ENCODE measurements around the gene MYO7A.

Gene MYO7A

GRCh38 chr11:77083566-77084245 lies 44.3 kb upstream of the MYO7A start:
- Histone ChIP-seq H3K4me3 (ENCODE audit: low read length) (no peak overlapping the region), H3F3A (ENCODE audit: insufficient read depth, low read length) (no peaks in the 10 kb centered on the region), H3K9me2 (replicated peaks; ENCODE audit: insufficient read depth, low read length) (no peaks in the 10 kb centered on the region), H3K79me2 (ENCODE audit: low read length) (no peaks in the 10 kb centered on the region), H3K4me1 (ENCODE audit: low read length) (0 out of 2 replicates have a peak, but pooled peaks cover 4% of the 10 kb centered on the region), H4K20me1 (ENCODE audit: insufficient read depth, low read length) (no peaks in the 10 kb centered on the region), H3K9me3 (replicated peaks; ENCODE audit: insufficient read depth, low read length) (no peaks in the 10 kb centered on the region), H3K36me3 (replicated peaks; ENCODE audit: insufficient read depth, low read length) (no peaks in the 10 kb centered on the region), H3K27me3 (replicated peaks; ENCODE audit: insufficient read depth, low read length) (no peaks in the 10 kb centered on the region), H3K9ac (ENCODE audit: low read length) (no peak overlapping the region), H3K27ac (ENCODE audit: low read length) (no peak overlapping the region), H3K4me2 (ENCODE audit: low read depth, low read length) (no peak overlapping the region), H2AFZ (ENCODE audit: low read length) (no peak overlapping the region)
- TF ChIP-seq EZH2phosphoT487 (IDR thresholded peaks at IDR 0.05; ENCODE audit: low read length) (no peak), EZH2 (optimal IDR thresholded peaks at IDR 0.05; ENCODE audit: low read depth, low read length) (no peak), CTCF (IDR thresholded peaks at IDR 0.05; ENCODE audit: low read length) (no peak)
- no peak for DNase-seq

- H3K4me3 ChIP-seq (ENCODE audit: low read length), result no peak overlapping the region
- H3K27me3 ChIP-seq (replicated peaks; ENCODE audit: insufficient read depth, low read length), result no peaks in the 10 kb centered on the region
- no peaks in the 10 kb centered on the region for H3K9me3 ChIP-seq (replicated peaks; ENCODE audit: insufficient read depth, low read length)
- no peaks in the 10 kb centered on the region for H3K79me2 ChIP-seq (ENCODE audit: low read length)
- H4K20me1 ChIP-seq (ENCODE audit: insufficient read depth, low read length), result no peaks in the 10 kb centered on the region
- H3K9ac ChIP-seq (ENCODE audit: low read length), result no peak overlapping the region
- no peak overlapping the region for H3K4me2 ChIP-seq (ENCODE audit: low read depth, low read length)
- H2AFZ ChIP-seq (ENCODE audit: low read length), result no peak overlapping the region
- H3F3A ChIP-seq (ENCODE audit: insufficient read depth, low read length), result no peaks in the 10 kb centered on the region
- H3K4me1 ChIP-seq (ENCODE audit: low read length), result peaks cover 8% of the 10 kb centered on the region
- DNase-seq, result no peak
- H3K27ac ChIP-seq (ENCODE audit: low read length), result no peak overlapping the region
- no peaks in the 10 kb centered on the region for H3K36me3 ChIP-seq (replicated peaks; ENCODE audit: insufficient read depth, low read length)
- H3K9me2 ChIP-seq (replicated peaks; ENCODE audit: insufficient read depth, low read length), result no peaks in the 10 kb centered on the region
- TF ChIP-seq EZH2phosphoT487 (IDR thresholded peaks at IDR 0.05; ENCODE audit: low read length) (no peak), CTCF (IDR thresholded peaks at IDR 0.05; ENCODE audit: low read length) (no peak), EZH2 (optimal IDR thresholded peaks at IDR 0.05; ENCODE audit: low read depth, low read length) (no peak)
Observed at GRCh38 chr11:77084581-77085191, 43.4 kb upstream of the MYO7A start.

GRCh38 chr11:77085652-77086051 lies 42.4 kb upstream of the MYO7A start:
- Histone ChIP-seq H4K20me1 (ENCODE audit: insufficient read depth, low read length) (no peaks in the 10 kb centered on the region), H3K4me2 (ENCODE audit: low read depth, low read length) (no peak overlapping the region), H3K27ac (ENCODE audit: low read length) (no peak overlapping the region), H3K4me3 (ENCODE audit: low read length) (no peak overlapping the region), H3K9ac (ENCODE audit: low read length) (no peak overlapping the region), H3K9me2 (replicated peaks; ENCODE audit: insufficient read depth, low read length) (no peaks in the 10 kb centered on the region), H3K79me2 (ENCODE audit: low read length) (no peaks in the 10 kb centered on the region), H3K27me3 (replicated peaks; ENCODE audit: insufficient read depth, low read length) (no peaks in the 10 kb centered on the region), H3K9me3 (replicated peaks; ENCODE audit: insufficient read depth, low read length) (no peaks in the 10 kb centered on the region), H3K36me3 (replicated peaks; ENCODE audit: insufficient read depth, low read length) (no peaks in the 10 kb centered on the region), H2AFZ (ENCODE audit: low read length) (no peak overlapping the region), H3F3A (ENCODE audit: insufficient read depth, low read length) (no peaks in the 10 kb centered on the region), H3K4me1 (ENCODE audit: low read length) (peaks cover 14% of the 10 kb centered on the region)
- DNase-seq, result no peak
- TF ChIP-seq EZH2 (optimal IDR thresholded peaks at IDR 0.05; ENCODE audit: low read depth, low read length) (no peak), EZH2phosphoT487 (IDR thresholded peaks at IDR 0.05; ENCODE audit: low read length) (no peak), CTCF (IDR thresholded peaks at IDR 0.05; ENCODE audit: low read length) (no peak)

All from MM.1S (cell line).